K562 (cell line): ENCODE measurements around the gene CDC42EP5.

Source experiments
- POLR2AphosphoS2 ChIP-seq: IDR thresholded peaks from 2 replicates; pipeline ENCODE4 v1.6.1; 2012; ENCODE audit warnings: low read length, improper control_type of control experiment
- RFX5 ChIP-seq: IDR thresholded peaks from 2 replicates; pipeline ENCODE4 v1.6.1; 2011; ENCODE audit warnings: low read depth, mild to moderate bottlenecking, improper control_type of control experiment, low read length

DNA sequence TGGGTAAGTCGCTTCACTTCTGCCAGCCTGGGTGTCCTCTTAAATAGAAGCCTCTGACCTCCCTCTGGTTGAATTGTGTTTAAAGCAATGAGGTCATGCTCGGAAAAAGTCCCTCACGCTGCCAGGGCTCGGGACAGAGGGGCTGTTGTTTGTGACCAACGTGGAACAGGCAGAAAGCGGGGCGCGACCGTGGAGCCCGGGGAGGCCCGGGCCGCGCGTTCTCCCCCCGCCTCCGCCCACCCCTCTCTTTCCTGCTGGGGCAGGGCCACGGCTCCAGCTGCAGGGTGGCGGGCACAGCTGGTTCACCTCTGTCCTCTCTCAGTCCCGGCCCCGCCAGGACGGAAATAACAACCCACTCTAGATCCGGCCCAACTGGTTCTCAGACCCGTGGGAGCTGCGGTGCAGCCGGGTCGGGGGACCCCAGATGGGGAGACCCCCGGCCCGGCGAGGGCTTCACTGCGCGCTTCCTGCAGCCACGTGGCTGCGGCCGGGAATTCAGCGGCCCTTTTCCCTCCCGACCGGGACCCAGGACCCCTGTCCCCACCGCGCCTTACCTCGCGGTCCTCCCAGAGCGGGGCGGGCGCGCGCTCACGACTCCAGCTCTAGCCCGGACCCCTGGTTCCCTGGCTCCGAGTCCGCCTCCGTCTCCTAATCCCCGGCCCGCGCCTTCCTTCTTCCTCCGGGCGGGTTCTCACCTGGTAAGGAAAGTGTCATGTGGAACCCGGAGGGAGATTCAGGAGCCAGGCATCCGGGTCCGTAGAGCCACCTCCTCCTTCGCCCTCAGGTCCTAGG lies 1.9 kb downstream of the CDC42EP5 start:
- TF ChIP-seq POLR2AphosphoS2 (no peak), RFX5 (no peak)
